ENCODE results near the gene SRPX2. TPM values are rescaled to one million over a fixed set of nuclear protein-coding genes. Genes with fewer than 3 reads are reported as not detected.

The SRPX2 gene
- total RNA-seq, 1 experiment from 2014 or later = 2.4 TPM

DNA sequence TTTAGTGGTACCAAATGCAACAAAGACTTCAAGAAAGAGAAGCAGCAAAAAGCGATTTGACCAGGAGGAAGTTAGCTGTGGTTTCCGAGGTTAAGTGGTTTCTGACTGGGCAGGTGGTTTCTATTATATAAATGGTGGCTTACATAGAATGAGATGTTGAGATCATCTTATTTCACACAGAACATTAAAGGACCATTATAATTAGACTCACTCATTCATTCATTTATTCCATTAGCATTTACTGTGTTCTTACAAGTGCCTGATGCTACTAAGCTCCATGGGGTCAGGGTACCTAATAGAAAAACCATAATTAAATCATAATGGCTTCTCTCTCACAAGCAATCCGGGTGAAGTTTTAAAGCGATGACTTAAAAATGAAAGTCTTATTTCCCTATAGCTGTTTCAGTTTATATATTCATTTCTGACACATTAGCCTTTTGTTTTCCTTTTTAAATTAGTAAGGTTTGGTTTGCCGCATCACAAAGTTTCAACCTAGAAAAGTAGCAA is 18.0 kb upstream of the SRPX2 start:
- H3K27ac ChIP-seq (ENCODE audit: low read depth, low read length) = no peak overlapping the region
- no peaks in the 10 kb centered on the region for H3K9me3 ChIP-seq (ENCODE audit: control insufficient read depth in 1 of 2, insufficient read depth in 1 of 2, low read depth in 1 of 2, low read length in 2 of 2)
- no peaks in the 10 kb centered on the region for H3K9me2 ChIP-seq (ENCODE audit: insufficient read depth)
- H3K9ac ChIP-seq (ENCODE audit: low read length) = no peak overlapping the region
- intact Hi-C loops (cut with micrococcal nuclease) = no loop called here
- TF ChIP-seq, protein P1, sequence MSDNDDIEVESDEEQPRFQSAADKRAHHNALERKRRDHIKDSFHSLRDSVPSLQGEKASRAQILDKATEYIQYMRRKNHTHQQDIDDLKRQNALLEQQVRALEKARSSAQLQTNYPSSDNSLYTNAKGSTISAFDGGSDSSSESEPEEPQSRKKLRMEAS (IDR thresholded peaks at IDR 0.05) = no peak
- TF ChIP-seq EZH2 (IDR thresholded peaks at IDR 0.05) = no peak
- TF ChIP-seq FOSL1 (IDR thresholded peaks at IDR 0.05; ENCODE audit: low read depth) = no peak
- no peak for TF ChIP-seq TCF7L2 (IDR thresholded peaks at IDR 0.05; ENCODE audit: borderline replicate concordance, extremely low read depth, insufficient read depth, insufficient read length)
- no peak for TF ChIP-seq ELF1 (IDR thresholded peaks at IDR 0.05; ENCODE audit: borderline replicate concordance, low read depth)
- TF ChIP-seq SP1 (IDR thresholded peaks at IDR 0.05; ENCODE audit: low read depth) = no peak
- no peak for TF ChIP-seq CBX3 (IDR thresholded peaks at IDR 0.05; ENCODE audit: low read depth)
- no peak for TF ChIP-seq ZBTB33 (IDR thresholded peaks at IDR 0.05; ENCODE audit: extremely low read depth, insufficient replicate concordance, low read length)
- TF ChIP-seq CEBPB (IDR thresholded peaks at IDR 0.05; ENCODE audit: low read depth) = no peak
- TF ChIP-seq SRF (IDR thresholded peaks at IDR 0.05; ENCODE audit: low read depth) = no peak
- TF ChIP-seq JUND (IDR thresholded peaks at IDR 0.05) = no peak
- TF ChIP-seq ATF3 (IDR thresholded peaks at IDR 0.05) = no peak
- TF ChIP-seq ZNF274 (IDR thresholded peaks at IDR 0.05; ENCODE audit: low read depth, low read length) = no peak
- TF ChIP-seq POLR2A (IDR thresholded peaks at IDR 0.05; ENCODE audit: borderline replicate concordance, extremely low read depth, insufficient read depth, insufficient read length) = no peak
- H2AFZ ChIP-seq (ENCODE audit: low read depth, low read length, poor library complexity, severe bottlenecking) = no peak overlapping the region
- no TSS peak for BruUV-seq (replicated peaks)
- no peaks in the 10 kb centered on the region; a peak in 1 of 4 replicates for H3K36me3 ChIP-seq (ENCODE audit: control insufficient read depth in 1 of 2, insufficient read depth in 2 of 2, low read length in 2 of 2)
- no peak for DNase-seq (ENCODE audit: low read depth, low spot score)
- CTCF ChIA-PET = interaction anchor here (2.2 kb wide), 1 partner anchor 11 kb away, joined by 11 read pairs; the partner anchor contains the start of gene TSPAN6
- H3K4me3 ChIP-seq (replicated peaks in 1 of 2; ENCODE audit: low read depth in 1 of 2, low read length in 2 of 2) = no peak overlapping the region
- no peaks in the 10 kb centered on the region for H3K27me3 ChIP-seq (ENCODE audit: insufficient read depth, low read length)
- no peaks in the 10 kb centered on the region for H4K20me1 ChIP-seq (ENCODE audit: insufficient read depth)
- RAD21 ChIA-PET (ENCODE audit: low non-redundant PET in 1 of 2, low total read pairs in 2 of 2, uncharacterized antibody in 2 of 2, unreplicated experiment in 2 of 2) = no interaction called here
- no peaks in the 10 kb centered on the region for H3K79me2 ChIP-seq (ENCODE audit: insufficient read depth, low read length)
- no peak overlapping the region for H3K4me2 ChIP-seq (ENCODE audit: low read length)
- no peak for ATAC-seq
- POLR2A ChIA-PET = no interaction called here
- H3K4me1 ChIP-seq (ENCODE audit: control insufficient read depth in 1 of 2, insufficient read depth in 2 of 2, low read length in 2 of 2) = no peaks in the 10 kb centered on the region

Data from HCT116 (cell line).